Kidney glomerular epithelial cell (primary cell): Measurements from ENCODE around the gene HDAC4.

Experiments used
- DNase-seq: peaks from one replicate; lab custom pipeline; 2025; lab: John Stamatoyannopoulos, UW

Gene HDAC4

DNA sequence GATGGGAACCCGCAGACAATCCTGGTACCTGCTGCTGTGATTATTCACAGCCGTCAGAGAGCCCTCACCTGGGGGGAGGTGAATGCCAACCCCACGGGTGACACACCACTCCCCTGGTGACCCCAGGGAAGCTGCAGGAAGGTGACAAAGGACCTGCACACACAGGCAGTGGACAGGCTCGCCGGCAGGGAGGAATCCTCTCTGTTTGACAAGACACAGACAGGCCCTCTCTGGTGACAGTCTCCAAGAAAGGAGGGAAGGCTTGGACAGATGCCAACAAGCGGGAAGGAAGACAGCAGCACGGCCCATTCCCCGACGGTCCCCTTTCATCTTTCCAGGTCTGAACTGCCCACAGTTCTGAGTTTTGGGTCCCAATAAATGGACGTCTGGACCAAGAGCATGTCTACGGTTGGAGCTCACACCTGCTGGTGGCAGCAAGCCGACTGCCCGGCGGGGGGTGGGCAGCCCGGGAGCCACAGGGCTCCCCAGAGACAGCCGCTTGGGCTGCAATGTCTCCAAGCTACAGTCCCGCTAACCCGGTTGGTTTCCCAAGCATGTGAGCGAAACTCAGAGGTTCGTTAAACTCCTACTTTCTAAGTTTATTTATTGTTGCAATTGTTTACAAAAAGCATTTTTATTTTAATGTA, 31.8 kb downstream of the HDAC4 start:
- no peak for DNase-seq

DNA sequence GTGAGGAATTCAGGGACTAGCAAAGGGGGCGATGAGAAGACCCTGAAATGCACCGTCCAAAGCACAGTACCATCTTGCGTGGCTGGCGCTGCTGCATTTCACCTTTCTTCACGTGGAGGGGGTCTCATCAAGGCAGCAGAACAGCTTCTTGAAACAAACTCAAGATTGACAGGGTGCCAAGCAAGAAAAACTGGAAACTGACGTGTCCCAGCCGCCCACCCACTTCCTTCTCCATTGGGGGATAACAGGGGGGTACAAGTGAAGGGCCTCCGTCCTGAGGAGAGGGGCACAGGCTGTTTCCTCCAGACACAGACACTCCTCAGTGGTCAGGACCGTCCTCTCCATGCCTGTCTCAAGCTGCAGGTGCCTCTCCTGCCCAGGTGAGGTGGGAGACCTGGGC, 32.5 kb downstream of the HDAC4 start:
- DNase-seq: no peak

DNA sequence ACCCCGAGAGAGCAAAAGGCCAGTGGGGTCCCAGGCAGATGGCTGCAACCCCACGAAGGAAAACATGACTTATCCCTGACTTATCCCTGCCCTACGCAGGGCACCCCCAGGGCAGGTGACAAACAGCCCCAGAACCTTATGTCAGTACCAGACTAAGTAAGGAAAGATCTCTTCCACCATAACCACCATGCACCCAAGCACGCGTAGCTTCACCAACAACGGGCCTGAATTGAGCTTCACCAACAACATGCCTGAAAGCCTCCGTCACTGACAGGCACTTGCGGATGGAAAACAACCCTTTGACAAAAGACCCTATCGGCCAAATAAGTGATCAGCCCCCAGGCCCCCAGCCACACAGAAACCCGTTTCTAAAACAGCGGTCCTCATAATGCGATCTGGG, 34.1 kb downstream of the HDAC4 start:
- no peak for DNase-seq

DNA sequence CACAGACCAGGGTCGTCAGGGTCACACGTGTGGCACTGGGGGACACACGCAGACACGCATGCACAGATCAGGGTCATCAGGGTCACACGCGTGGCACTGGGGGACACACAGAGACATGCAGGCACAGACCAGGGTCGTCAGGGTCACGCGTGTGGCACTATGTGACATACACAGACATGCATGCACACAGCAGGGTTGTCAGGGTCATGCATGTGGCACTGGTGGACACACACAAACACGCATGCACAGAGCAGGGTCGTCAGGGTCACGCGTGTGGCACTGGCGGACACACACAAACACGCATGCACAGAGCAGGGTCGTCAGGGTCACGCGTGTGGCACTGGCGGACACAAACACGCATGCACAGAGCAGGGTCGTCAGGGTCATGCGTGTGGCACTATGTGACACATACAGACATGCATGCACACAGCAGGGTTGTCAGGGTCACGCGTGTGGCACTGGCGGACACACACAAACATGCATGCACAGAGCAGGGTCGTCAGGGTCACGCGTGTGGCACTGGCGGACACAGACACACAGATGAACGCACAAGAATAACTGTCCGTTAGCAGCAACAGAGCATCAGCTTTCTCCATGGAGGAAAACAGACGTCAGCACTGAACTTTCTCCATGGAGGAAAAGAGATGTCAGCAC, 34.9 kb downstream of the HDAC4 start:
- no peak for DNase-seq

DNA sequence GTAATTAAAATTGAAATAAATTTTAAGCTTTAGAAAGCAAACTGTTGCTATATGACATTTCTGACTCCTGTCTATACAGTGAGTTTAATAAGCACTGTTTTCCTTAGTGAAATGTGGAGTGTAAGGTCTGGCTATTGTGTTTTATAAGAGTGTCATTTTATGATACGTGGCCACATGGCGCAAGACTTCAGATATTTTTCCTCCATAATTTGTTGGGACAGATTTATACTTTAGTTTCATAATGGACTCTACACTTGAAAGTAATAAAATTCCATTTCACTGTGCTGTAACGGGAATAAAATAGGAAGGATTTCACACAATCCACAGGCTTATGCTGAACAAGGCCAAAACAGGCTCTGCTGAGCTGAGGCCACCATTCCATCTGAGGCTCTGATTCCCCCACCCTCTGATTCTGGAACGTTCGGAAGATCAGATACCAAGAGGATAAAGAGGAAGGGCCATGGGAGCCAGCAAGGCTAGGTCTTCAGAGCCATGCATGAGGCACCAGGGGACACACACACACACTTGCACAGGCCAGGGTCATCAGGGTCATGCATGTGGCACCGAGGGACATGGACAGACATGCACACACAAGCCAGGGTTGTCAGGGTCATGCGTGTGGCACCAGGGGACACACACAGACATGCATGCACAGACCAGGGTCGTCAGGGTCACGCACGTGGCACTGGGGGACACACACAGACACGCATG, 35.6 kb downstream of the HDAC4 start:
- DNase-seq: no peak

DNA sequence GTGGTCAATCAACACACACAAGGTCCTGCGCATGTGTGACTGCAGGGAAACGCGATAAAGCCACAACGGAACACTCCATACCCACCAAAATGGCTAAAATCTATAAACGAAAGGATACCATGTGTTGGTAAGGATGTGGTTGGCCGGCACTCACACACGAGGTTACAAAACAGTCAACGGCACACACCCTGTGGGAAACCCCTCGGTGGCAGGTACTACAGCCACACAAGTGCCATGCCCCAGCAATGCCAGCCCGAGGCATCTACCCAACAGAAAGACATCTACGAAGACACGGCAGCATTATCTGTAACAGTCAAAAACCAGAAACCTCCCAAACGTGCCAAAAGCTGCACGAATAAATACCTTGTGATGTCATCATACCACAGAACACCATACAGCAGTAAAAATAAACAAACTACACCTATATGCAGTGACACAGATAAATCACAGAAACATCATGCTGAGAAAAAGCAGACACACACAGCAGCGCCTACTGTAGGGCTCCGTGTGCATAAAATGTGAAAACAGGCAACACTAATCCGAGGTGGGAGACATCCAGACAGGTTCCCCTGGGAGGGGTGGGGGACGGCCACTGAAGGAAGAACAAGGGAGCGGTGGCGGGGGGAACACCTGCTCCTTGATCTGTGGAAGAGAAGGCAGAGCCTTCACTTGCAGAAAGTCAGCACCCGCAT, 36.7 kb downstream of the HDAC4 start:
- no peak for DNase-seq

DNA sequence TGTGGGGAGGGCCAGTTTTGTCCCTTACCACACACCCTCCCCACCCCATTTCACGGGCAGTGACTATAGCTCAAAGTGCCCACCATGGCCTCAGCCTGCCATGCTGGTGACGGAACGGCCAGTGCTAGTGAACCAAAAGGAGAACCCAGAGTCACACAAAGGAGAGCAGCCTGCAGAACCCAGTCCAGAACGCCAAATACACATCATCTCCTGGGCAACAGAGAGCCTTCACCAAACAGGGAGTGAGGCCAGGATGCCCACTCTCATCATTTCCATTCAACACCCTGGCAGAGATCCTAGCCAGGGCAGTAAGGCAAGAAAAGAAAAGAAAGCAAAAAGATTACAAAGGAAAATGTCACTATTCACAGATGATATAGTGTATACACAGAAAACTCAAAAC, 38.3 kb downstream of the HDAC4 start:
- no peak for DNase-seq

DNA sequence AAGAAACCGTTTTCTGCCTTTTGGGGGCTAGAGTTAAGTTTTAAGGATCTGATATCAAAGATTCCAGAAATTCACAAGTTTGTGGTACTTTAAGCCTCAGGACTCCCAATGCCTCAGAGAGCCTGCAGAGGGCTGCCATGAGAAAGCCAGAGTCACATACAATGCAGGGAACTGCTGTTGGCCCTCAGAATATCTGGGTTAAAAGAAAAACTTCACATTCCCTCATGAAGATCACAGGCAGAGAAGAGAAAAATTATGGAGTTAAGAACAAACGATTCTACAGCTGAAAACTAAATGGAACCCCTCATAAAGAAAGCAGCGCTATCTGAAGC, 39.5 kb downstream of the HDAC4 start:
- no peak for DNase-seq

DNA sequence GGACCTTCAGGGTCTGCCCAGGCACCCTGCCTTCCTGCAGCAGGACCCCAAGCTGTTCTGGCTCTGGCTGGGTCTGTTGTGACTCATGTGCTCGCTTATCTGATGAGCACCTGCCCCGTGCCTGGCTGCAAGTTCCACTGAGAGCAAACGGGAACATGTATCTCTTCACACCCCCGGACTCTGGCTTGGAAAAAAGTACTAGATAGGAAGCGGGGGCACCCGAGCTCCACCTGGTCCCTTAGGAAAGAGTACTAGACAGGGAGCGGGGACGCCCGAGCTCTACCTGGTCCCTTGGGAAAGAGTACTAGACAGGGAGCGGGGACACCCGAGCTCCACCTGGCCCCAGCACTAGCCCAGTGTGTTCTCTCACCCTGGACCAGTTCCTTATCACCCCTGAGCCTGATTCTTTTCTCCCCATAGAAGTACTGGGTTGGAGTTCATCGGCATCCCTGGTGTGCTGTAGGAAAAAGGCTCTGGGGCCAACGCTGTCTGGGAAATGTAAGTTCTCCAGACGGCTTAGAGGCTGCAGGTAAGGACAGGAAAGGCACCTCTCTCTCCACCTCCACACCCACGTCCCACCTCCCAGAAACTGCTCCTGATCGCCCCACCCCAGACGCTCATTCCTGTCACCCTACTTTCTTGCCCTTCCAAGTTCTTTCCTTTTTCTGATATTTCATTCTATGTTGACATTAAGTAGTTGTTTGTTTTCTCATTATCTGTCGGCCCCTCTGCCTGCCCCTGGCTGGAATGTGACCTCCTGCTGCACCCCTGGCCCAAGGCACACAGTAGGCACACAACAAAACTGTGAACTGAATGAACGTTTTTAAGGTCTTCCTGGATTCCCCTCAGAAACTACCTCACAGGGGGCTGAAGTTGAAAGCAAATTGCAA, 40.2 kb downstream of the HDAC4 start:
- DNase-seq: no peak

DNA sequence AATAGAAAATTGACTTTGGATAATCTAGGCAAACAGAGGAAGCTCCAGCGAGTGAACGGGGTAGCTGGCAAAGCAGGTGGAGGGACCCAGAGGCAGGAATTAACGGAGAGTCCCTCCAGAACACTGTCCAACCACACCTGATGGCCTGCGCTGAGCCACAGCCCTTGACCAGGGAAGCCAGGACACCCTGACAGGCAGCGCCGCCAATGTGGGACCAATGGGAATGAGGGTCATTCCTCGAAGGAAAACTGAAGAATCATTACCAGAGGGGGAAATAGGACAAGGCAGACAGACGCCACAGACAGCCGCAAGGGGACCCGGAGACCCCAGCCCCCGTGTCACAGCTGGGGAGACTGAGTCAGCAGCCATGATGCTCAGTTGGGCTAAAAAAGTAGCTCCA, 40.8 kb downstream of the HDAC4 start:
- DNase-seq: no peak

DNA sequence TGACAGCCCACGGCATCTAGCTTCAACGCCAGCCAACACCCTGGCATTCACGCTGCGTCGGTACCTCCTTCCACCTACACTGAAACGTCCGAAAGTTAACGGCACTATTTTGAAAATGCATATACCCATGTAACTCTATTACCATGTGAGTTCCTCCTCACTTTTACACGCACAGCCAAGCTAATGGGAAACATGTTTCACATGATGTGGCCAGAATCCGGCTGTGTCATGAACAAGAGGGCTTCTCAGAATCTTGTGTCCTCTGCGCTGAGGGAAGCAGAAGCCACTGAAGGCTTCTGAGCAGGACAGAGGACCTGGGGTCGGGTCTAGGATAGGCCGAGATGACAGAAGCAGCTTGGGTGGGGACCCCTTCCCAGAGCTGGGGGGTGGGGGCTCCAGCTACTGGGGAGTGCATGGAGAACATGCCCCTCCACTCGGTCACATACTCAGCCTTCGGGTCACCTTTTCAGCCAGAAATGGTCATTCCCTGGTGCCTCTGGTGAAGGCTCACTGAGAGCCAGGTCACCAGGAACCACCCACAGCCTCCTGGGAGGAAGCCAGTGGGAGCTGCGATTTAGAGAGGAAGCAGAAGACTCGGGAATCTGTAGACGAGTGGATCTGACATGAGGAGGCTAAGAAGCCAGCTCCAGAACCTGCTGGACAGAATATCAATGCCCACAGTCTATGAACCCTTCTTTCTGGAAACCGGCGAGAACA, 41.5 kb downstream of the HDAC4 start:
- DNase-seq: no peak

DNA sequence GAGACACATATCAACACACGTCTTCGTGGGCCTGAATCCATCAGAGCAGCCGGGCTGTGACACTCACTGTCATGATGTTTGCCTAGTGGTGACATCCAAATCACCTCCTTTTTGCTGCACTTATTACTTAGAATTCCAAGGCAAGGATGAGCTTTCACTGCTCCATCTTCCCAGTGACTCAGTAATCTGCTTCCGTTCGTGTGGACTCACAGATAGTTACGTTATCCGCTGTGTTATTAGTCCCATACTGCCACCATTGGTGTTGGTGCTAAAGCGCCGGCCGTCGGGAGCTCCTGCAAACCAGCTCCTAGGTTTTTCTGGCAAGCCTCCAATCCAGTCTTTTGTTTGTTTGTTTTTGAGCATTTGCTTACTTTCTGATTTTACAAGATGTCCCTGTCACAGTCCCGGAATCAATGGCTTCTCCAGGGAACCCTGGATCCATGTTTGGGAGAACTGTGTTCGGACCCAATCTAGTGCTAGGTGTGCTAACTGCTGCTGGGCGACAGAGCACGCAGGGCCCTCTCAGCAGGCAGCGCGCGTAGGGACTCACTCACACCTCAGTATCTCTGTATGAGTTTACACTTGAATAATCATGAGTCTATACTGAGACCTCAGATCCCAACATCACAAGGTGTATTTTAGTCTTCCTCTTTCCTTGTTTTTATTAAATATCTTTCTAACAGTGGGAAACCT, 42.6 kb downstream of the HDAC4 start:
- no peak for DNase-seq

DNA sequence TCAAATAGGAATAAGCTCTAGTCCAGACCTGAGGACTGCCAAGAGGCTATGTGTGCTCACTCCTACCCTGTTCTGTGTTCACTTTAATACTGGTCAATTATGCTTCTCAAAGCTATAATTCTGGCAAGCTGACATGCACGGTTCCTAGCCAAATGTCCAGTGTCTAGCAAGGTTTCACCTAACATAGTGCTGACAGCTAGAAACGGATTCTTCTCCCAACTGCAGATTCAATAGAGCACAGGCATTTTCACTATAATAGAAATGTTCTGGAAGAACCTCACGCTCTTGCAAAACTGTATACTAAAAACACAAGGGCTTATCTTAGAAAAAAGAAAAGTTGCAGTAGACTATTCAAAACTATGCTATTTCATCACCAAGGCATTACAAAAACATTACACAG, 45.1 kb downstream of the HDAC4 start:
- no peak for DNase-seq

DNA sequence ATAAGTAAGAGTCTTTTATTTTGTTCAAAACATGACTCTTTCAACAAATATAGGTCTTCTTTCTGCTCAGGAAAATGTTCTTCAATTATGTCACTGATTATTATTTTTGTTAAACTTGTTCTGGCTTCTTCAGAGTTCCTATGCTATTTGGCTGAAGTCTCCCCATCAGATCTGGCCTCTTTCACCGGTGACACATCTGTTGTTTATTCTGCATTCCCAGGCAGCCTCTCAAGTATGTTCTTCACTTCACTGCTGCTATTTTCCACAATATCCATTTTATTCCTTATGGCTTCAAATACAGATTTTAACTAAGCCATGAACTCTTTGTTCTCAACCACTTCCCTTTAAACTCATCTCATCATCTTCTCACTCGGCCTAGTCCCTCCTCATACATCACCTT, 45.7 kb downstream of the HDAC4 start:
- no peak for DNase-seq

DNA sequence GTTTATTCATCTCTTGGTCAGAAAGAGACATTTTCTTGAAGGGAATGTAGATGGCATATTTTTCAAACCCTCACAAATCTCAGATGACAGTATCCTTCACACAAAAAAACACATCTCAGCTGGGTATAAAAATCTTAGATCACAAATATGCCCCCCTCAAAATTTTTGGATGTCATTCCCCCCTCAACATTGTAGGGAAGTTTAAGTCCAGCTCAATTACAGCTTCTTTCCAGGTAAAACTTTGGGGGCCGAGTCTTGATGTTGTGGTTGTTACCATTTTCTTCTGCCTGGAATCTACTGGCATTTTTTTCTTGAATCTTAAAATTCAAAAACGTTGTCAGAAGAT, 46.1 kb downstream of the HDAC4 start:
- DNase-seq: no peak

DNA sequence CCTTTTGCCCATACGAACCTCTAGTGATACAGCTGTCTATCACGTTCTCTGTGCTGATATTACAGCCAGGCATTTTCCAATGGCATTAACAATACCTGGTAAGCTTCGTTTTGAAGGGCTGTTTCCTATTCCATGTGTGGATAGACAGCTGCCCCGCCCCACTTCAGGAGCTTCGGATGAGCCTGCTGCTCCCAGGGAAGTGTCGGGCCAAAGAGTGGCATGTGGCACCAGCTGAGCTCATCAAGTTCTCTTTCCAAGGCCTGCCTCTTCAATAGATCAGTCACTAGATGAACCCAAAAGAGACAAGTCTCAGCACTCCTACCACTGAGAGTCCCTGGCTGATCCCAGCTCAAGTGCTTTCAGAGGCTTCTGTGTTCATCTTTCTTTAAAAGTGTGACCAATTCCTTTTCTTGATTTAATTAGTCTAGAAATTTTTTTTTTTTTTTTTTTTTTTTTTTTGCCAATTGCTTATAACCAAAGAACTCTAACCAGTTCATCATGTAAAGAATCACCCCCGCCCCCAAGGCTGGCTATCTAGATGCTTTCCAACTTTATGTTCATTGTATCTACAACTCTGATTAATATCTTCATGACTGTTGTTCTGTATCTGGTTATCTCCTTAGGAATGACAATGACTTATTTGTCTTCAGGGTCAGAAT, 46.6 kb downstream of the HDAC4 start:
- DNase-seq: no peak

DNA sequence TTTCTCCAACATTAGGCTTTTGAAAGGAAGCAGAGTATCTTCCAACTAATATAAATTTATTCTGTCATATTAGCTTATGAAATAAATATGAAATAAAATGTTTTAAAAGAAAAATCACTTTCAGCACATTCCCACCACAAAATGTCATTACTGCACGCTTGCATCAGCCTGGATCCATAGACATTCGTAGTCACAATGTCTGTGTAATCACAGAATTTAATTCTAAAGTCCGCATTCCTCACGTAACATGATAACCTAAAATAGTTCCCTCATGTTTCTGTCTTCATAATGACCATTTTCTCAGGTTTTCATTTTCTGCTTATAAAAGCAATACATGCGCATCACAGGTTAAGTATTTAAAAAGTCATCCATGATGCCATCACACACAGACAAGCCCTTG, 47.1 kb downstream of the HDAC4 start:
- DNase-seq: no peak

DNA sequence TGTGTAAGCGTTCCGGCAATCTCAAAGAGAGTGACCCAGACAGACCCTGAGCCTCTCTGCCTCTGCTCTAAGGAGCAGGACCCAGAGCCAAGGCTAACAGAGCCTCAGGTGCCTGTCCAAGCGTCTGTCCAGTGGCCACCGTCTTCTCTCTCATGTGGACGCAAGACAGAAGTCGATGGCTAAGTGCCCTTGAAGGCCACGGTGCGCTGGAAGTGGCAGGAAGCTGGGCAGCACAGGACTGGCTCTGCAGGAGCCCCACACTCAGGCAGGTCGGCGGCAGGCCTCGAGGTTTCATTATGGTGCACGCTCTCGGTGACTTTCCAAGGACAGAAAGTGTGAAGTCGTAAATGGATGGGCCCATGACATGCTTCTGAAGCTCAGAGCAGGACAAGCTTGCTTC, 49.1 kb downstream of the HDAC4 start:
- no peak for DNase-seq

DNA sequence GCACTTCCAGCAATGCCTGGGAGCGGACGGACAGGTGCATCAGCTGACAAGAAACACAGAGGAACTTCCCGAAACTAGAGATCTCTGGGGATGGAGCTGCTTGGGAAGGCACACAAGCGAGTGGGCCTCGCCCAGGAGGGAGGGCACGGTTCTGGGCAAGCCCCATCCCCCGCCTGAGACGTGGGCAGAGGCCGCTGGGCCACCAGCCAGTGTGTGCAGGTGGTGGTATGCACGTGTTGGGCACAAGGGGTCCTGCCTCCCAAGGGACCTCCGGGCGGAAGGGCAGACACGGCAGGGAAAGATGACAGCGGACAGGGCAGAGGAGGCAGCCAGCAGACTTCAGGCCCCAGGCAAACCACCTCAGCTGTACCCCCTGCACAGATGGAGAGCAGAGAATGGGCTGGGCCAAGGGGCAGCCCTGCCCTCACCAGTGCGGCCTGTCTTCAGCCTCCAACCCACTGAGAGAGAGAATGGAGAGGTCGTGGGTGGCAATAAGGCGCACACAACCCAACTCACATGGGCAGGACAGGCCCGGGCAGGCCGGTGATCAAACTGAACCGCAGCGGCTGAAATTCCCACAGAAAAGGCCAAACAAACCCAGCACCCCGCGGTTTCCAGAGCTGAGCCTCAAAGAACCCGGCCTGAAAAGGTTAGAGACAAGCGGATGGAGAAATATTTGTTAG, 51.2 kb downstream of the HDAC4 start:
- DNase-seq: no peak
